ENCODE data around the gene F13A1.

F13A1 gene

DNA sequence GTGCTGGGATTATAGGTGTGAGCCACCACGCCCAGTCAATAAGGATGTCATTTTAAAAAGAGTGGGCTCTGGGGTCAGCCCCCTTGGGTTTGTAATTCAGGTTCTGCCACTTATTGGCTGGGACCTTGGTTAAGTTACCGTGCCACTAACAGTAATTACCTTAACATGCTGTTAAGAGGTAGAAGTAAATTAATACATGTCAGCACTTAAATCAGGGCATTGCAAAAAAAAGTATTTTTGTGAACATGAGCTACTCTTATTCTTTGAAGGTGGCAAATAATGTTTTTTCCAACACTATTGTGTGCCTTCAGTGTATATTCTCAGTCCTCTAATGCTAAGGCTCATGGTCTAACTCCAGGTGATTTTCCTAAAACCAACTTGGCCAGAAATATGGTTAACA lies 109.5 kb downstream of the F13A1 start:
- TF ChIP-seq, protein P1, sequence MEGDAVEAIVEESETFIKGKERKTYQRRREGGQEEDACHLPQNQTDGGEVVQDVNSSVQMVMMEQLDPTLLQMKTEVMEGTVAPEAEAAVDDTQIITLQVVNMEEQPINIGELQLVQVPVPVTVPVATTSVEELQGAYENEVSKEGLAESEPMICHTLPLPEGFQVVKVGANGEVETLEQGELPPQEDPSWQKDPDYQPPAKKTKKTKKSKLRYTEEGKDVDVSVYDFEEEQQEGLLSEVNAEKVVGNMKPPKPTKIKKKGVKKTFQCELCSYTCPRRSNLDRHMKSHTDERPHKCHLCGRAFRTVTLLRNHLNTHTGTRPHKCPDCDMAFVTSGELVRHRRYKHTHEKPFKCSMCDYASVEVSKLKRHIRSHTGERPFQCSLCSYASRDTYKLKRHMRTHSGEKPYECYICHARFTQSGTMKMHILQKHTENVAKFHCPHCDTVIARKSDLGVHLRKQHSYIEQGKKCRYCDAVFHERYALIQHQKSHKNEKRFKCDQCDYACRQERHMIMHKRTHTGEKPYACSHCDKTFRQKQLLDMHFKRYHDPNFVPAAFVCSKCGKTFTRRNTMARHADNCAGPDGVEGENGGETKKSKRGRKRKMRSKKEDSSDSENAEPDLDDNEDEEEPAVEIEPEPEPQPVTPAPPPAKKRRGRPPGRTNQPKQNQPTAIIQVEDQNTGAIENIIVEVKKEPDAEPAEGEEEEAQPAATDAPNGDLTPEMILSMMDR (IDR thresholded peaks at IDR 0.05; ENCODE audit: insufficient read depth, low read depth, low read length, missing control alignments) = no peak
- no peak overlapping the region for H3K4me3 ChIP-seq (ENCODE audit: low read depth, low read length)
- no peak for DNase-seq (ENCODE audit: low read depth)

DNA sequence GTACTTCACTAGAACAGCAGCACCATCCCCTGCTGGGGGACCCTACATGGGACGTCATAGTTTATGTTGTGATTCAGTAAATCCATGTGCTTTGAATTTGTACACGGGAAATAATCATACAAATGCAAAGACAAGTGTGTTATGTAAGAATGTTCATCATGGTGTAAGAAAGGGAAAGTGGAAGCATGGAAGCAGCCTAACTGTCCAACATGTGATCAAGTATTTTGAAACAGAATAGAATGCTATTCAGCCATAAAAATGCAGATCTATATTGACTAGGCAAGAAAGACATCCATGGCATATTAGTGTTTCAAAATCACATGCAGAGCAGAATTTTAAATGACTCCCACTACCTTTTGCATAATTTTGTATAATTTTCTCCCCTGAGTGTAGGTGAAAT lies 117.6 kb downstream of the F13A1 start:
- no peak overlapping the region for H3K4me3 ChIP-seq (ENCODE audit: low read depth, low read length)
- DNase-seq (ENCODE audit: low read depth) = no peak
- TF ChIP-seq, protein P1 (IDR thresholded peaks at IDR 0.05; ENCODE audit: insufficient read depth, low read depth, low read length, missing control alignments) = no peak

DNA sequence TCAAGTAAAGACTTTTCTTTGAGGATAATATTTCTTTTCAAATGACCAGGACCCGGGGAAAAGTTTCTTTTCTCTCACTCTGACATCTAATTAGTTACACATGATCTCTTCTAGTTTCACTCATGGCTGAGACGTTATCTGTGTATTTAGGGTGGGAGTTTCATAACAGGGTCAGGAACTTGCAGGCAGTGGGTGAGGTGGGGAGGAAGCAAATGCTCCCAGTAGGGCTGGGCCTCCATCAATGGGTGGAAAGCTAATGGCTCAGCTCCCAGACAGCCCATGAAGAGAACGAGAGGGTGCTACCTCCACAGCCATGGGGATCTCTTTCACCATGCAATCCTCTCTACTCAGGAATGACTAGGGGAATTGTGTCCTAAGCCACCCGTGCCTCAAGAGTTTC lies 119.3 kb downstream of the F13A1 start:
- peak; percentile 19 for DNase-seq (ENCODE audit: low read depth)

DNA sequence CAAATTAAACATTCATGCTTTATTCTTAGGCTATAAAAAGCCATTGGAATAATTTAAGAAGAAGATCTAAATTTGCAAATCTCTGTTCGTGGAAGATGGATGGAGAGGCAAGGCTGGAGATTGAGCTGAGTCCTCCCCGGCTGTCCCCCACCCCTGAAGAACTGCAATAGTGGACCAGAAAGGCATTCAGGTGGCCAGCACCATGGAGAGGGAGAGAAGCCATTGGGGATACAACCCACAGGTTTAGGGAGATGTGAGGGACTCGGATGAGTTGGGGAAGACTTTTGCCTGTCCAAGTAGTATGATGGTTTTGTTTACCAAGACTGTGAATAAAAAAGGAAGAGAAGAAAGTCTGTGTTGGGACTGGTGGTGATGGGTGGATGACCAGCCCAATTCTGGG lies 120.8 kb downstream of the F13A1 start:
- TF ChIP-seq, protein P1 (IDR thresholded peaks at IDR 0.05; ENCODE audit: insufficient read depth, low read depth, low read length, missing control alignments) = no peak
- H3K4me3 ChIP-seq (ENCODE audit: low read depth, low read length) = no peak overlapping the region

More for the DNA sequence above, 119.3 kb downstream of the F13A1 start:
- no peak overlapping the region for H3K4me3 ChIP-seq (ENCODE audit: low read depth, low read length)
- TF ChIP-seq, protein P1 (IDR thresholded peaks at IDR 0.05; ENCODE audit: insufficient read depth, low read depth, low read length, missing control alignments) = no peak

DNA sequence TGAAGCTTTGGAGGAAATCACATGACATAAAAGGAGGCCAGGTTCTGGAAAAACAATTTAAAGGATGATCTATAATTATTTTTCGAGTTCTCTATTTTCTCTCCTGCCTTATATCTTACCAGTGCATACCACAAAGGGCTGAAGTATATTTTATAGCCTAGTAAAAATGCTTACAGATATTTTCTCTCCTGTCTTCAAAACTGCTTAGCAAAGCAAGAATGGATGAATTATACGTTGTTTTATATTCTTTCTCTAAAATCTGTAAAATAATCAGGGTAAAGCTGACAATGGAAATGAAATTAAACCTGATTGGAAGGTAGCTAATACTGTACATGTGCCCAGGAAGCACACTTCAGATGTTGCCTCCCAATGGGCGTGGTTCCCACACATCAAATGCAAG lies 123.7 kb downstream of the F13A1 start:
- DNase-seq (ENCODE audit: low read depth) = no peak
- no peak overlapping the region for H3K4me3 ChIP-seq (ENCODE audit: low read depth, low read length)
- TF ChIP-seq, protein P1 (IDR thresholded peaks at IDR 0.05; ENCODE audit: insufficient read depth, low read depth, low read length, missing control alignments) = no peak

More for the DNA sequence above, 120.8 kb downstream of the F13A1 start:
- DNase-seq (ENCODE audit: low read depth) = no peak

DNA sequence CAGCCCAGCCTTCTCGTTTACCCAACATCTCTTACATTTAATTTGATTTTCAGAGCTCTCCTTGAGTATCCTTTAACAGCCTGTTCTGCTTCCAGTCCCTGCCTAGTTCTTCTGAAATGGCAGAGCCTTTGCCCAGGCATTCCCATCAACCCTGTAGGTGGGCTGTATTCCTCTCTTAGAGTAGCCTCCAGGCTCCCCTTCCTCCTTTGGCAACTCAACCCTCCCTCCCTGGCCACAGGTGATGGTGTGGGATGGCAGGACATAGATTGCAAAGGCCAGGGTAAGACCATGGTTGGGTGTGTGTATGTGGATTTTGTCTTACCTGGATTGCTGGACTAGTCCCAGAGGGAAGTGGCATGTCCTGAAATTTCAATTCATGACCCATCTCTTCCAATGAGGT lies 125.4 kb downstream of the F13A1 start:
- TF ChIP-seq, protein P1 (IDR thresholded peaks at IDR 0.05; ENCODE audit: insufficient read depth, low read depth, low read length, missing control alignments) = no peak
- H3K4me3 ChIP-seq (ENCODE audit: low read depth, low read length) = no peak overlapping the region
- DNase-seq (ENCODE audit: low read depth) = no peak

DNA sequence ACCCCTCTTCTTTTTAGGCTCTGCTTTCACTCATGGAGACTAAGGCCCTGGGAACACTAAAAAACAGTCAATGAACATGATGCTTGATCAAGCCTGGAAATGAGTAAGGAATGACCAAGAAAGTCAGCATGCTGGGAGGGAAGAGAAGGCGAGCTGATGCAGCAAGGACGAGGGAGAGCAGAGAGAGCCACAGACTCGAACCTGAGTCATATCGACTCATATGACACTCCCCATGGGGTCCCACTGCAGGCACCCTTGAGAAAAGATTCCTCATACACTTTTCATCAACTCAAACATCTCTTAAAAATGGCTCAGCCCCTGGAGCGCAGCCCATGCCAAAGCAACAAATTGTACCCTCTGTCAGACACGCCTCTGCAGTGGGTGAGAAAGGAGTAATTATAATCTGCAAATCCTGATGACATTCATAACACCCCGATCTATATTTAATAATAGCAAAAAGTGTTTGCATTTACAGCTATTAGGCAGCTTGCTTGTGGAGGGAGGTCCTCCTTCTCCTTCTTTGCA lies 127.2 kb downstream of the F13A1 start:
- DNase-seq (ENCODE audit: low read depth) = no peak
- no peak overlapping the region for H3K4me3 ChIP-seq (ENCODE audit: low read depth, low read length)
- TF ChIP-seq, protein P1 (IDR thresholded peaks at IDR 0.05; ENCODE audit: insufficient read depth, low read depth, low read length, missing control alignments) = no peak

All from GM12865 (cell line).